ENCODE results near the gene CTDSP1.

The CTDSP1 gene

DNA sequence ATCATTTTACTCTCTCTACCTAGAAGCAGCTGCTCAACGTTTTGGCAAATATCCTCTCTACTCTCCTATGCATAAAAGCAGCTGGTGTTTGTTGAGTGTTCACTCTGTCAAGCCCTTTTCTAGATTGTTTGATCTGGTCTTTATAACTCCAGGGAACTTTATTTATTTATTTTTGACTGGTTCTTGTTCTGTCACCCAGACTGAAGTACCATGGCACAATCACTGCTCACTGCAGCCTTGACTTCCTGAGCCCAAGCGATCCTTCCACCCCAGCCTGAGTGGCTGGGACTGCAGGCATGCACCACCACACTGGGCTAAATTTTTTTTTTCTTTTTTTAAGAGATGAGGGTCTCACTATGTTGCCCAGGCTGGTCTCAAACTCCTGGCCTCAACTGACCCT lies 30.3 kb upstream of the CTDSP1 start:
- in situ Hi-C loops (cut with MboI; ENCODE audit: low pct_unique_long_range_greater_than_20kb, low sequenced_read_pairs, unreplicated experiment) = no loop called here

DNA sequence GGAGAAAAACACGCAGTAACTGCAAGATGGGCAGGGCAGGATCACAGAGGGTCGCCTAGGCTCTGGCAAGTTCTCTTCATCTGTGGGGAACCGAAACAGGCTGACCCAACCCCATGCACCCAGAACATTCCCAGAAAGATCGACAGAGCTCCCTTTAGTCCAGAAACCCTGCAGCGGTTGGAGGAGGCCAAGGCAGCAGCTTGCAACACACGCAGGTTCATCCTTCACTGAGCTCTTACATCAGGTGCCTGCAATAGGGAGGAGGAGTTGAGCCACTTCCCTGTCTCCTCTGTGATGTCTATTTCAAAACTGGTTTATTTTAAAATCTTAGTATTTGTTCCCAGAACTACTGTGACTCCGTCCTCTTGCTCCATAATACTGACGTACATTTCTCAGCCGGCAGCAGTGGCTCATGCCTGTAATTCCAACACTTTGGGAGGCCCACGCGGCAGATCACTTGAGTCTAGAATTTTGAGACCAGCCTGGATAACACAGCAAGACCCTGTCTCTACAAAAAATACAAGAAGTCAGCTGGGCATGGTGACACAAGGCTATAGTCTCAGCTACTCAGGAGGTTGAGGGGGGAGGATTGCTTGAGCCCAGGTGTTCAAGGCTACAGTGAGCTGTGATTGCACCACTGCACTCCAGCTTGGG lies 29.1 kb upstream of the CTDSP1 start:
- no peak for DNase-seq (ENCODE audit: low spot score)
- in situ Hi-C loops (cut with MboI; ENCODE audit: low pct_unique_long_range_greater_than_20kb, low sequenced_read_pairs, unreplicated experiment) = no loop called here

More for the DNA sequence above, 30.3 kb upstream of the CTDSP1 start:
- DNase-seq (ENCODE audit: low spot score) = no peak
- TF ChIP-seq, protein P1, sequence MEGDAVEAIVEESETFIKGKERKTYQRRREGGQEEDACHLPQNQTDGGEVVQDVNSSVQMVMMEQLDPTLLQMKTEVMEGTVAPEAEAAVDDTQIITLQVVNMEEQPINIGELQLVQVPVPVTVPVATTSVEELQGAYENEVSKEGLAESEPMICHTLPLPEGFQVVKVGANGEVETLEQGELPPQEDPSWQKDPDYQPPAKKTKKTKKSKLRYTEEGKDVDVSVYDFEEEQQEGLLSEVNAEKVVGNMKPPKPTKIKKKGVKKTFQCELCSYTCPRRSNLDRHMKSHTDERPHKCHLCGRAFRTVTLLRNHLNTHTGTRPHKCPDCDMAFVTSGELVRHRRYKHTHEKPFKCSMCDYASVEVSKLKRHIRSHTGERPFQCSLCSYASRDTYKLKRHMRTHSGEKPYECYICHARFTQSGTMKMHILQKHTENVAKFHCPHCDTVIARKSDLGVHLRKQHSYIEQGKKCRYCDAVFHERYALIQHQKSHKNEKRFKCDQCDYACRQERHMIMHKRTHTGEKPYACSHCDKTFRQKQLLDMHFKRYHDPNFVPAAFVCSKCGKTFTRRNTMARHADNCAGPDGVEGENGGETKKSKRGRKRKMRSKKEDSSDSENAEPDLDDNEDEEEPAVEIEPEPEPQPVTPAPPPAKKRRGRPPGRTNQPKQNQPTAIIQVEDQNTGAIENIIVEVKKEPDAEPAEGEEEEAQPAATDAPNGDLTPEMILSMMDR (IDR thresholded peaks at IDR 0.05; ENCODE audit: extremely low read depth, insufficient read depth, missing control alignments) = no peak

DNA sequence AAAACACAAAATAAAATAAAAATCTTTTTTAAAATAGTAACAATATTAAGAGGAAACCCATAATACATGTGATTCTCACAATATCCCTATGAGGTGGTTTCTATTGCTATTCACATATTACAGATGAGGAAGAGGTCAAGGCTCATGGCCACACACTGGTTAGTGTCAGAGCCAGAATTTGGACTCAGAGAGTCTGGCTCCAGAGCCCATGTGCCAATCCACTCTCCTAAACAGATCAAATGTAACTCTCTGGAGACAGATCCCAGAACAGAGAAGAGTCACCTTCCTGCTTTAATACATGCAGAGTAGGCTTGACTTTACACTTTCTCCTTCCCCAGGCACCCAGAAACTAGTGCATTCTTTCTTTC lies 27.7 kb upstream of the CTDSP1 start:
- DNase-seq (ENCODE audit: low spot score) = no peak
- TF ChIP-seq, protein P1 (IDR thresholded peaks at IDR 0.05; ENCODE audit: extremely low read depth, insufficient read depth, missing control alignments) = no peak
- in situ Hi-C loops (cut with MboI; ENCODE audit: low pct_unique_long_range_greater_than_20kb, low sequenced_read_pairs, unreplicated experiment) = no loop called here

More for the DNA sequence above, 29.1 kb upstream of the CTDSP1 start:
- TF ChIP-seq, protein P1 (IDR thresholded peaks at IDR 0.05; ENCODE audit: extremely low read depth, insufficient read depth, missing control alignments) = no peak

DNA sequence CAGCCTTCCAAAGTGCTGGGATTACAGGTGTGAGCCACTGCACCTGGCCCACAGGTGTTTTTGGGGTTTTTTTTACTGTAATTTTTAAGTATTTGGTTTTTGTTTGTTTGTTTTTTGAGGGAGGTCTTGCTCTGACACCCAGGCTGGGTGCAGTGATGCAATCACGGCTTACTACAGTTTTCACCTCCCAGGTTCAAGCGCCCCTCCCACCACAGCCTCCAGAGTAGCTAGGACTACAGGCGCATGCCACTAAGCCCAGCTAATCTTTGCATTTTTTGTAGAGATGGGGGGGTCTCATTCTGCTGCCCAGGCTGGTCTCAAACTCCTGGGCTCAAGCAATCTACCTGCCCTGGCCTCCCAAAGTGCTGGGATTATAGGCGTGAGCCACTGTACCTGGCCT lies 24.9 kb upstream of the CTDSP1 start:
- TF ChIP-seq, protein P1 (IDR thresholded peaks at IDR 0.05; ENCODE audit: extremely low read depth, insufficient read depth, missing control alignments) = no peak
- no peak for DNase-seq (ENCODE audit: low spot score)
- in situ Hi-C loops (cut with MboI; ENCODE audit: low pct_unique_long_range_greater_than_20kb, low sequenced_read_pairs, unreplicated experiment) = no loop called here

DNA sequence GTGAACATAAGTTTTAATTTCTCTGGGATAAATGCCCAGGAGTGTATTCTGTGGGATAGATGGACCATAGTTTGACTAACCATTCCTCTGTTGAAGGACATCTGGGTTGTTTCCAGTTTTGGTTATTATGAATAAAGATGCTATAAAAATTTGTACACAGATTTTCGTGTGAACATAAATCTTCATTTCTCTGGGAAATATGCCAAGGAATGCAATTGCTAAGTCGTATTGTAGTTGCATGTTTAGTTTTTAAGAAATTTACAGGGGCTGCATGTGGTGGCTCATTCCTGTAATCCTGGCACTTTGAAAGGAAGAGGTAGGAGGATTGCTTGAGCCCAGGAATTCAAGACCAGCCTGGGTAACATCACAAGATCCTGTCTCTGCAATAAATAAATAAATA lies 24.5 kb upstream of the CTDSP1 start:
- in situ Hi-C loops (cut with MboI; ENCODE audit: low pct_unique_long_range_greater_than_20kb, low sequenced_read_pairs, unreplicated experiment) = no loop called here
- TF ChIP-seq, protein P1 (IDR thresholded peaks at IDR 0.05; ENCODE audit: extremely low read depth, insufficient read depth, missing control alignments) = no peak
- no peak for DNase-seq (ENCODE audit: low spot score)

DNA sequence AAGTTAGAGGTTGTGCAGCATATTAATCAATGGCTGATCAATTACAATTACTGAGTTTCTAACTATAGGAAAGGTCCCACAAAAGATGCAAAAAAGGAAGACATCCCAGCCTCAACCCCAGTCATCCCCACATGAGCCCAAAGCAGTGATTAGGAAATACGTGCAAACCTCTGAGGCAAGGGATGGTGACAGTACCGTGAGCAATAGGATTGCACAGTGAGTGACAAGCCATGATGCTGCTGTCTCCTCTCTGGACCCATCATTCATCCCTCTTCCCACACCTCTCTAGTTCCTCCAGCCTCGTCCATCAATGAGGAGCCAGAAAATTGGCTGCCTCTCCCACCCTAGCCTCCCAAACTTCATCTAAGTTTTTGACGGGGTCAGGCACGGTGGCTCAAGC lies 21.6 kb upstream of the CTDSP1 start:
- no peak for DNase-seq (ENCODE audit: low spot score)
- in situ Hi-C loops (cut with MboI; ENCODE audit: low pct_unique_long_range_greater_than_20kb, low sequenced_read_pairs, unreplicated experiment) = no loop called here
- TF ChIP-seq, protein P1 (IDR thresholded peaks at IDR 0.05; ENCODE audit: extremely low read depth, insufficient read depth, missing control alignments) = no peak
